NCI-H2029 treated with DMSO at 0.1 percent for 48 hours (cell line): ENCODE data around the gene UQCR11.

Experiments
- DNase-seq: peaks from one replicate; lab custom pipeline; 2025; lab: John Stamatoyannopoulos, UW

Gene UQCR11

GRCh38 chr19:1634938-1635243 lies 29.6 kb upstream of the UQCR11 start:
- DNase-seq: no peak

GRCh38 chr19:1634242-1634937 lies 29.1 kb upstream of the UQCR11 start:
- DNase-seq: no peak

- DNase-seq: no peak
Measured at GRCh38 chr19:1633269-1633826, 28.1 kb upstream of the UQCR11 start.

- DNase-seq: no peak
Measured at GRCh38 chr19:1632462-1633268, 27.4 kb upstream of the UQCR11 start.

- no peak for DNase-seq
Measured at GRCh38 chr19:1631557-1632100, 26.4 kb upstream of the UQCR11 start.

- DNase-seq: no peak
Measured at GRCh38 chr19:1630811-1631210, 25.5 kb upstream of the UQCR11 start.

GRCh38 chr19:1630012-1630411 lies 24.8 kb upstream of the UQCR11 start:
- no peak for DNase-seq

- no peak for DNase-seq
Measured at GRCh38 chr19:1629256-1629808, 24.1 kb upstream of the UQCR11 start.

GRCh38 chr19:1627194-1627593 lies 21.9 kb upstream of the UQCR11 start:
- DNase-seq: no peak

- DNase-seq: no peak
Measured at GRCh38 chr19:1626417-1627010, 21.3 kb upstream of the UQCR11 start.

- DNase-seq: no peak
Measured at GRCh38 chr19:1624458-1624857, 19.2 kb upstream of the UQCR11 start.

GRCh38 chr19:1622541-1622940 lies 17.3 kb upstream of the UQCR11 start:
- no peak for DNase-seq

GRCh38 chr19:1622007-1622406 lies 16.7 kb upstream of the UQCR11 start:
- DNase-seq: no peak

GRCh38 chr19:1621574-1621973 lies 16.3 kb upstream of the UQCR11 start:
- no peak for DNase-seq

GRCh38 chr19:1621021-1621420 lies 15.8 kb upstream of the UQCR11 start:
- DNase-seq: no peak

- DNase-seq: no peak
Measured at GRCh38 chr19:1620502-1620901, 15.2 kb upstream of the UQCR11 start.

GRCh38 chr19:1619703-1620102 lies 14.4 kb upstream of the UQCR11 start:
- no peak for DNase-seq

- no peak for DNase-seq
Measured at GRCh38 chr19:1619094-1619439, 13.8 kb upstream of the UQCR11 start.

- no peak for DNase-seq
Measured at GRCh38 chr19:1618157-1619093, 13.2 kb upstream of the UQCR11 start.

GRCh38 chr19:1616875-1617274 lies 11.6 kb upstream of the UQCR11 start:
- DNase-seq: no peak

- no peak for DNase-seq
Measured at GRCh38 chr19:1616396-1616795, 11.1 kb upstream of the UQCR11 start.
